HepG2 (cell line): ENCODE measurements around the gene NDUFV1. TPM values are rescaled to one million over a fixed set of nuclear protein-coding genes. Genes with fewer than 3 reads are reported as not detected.
A peak's percentile ranks its signal among the peaks of the same experiment; 100 is the strongest.

Experiments
- ETV6 ChIP-seq: sonication (generic); formaldehyde crosslinking; conservative IDR thresholded peaks from 2 replicates; pipeline ENCODE4 v1.4.0; 2020; ENCODE audit warnings: missing genetic modification reagents
- ISX ChIP-seq: sonication (generic); formaldehyde crosslinking; conservative IDR thresholded peaks from 2 replicates; pipeline ENCODE4 v1.5.0; 2020; ENCODE audit warnings: missing genetic modification reagents
- NFRKB ChIP-seq: fragments of 450-650 bp; IDR thresholded peaks from 2 replicates; pipeline ENCODE4 v1.6.1; 2017
- NFYC ChIP-seq: IDR thresholded peaks from 2 replicates; pipeline ENCODE4 v1.6.1; 2016; ENCODE audit warnings: missing genetic modification reagents, missing compliant biosample characterization
- NR2C2 ChIP-seq: sonication (generic); formaldehyde crosslinking; IDR thresholded peaks from 2 replicates; pipeline ENCODE4 v1.4.0; 2020; ENCODE audit warnings: missing genetic modification reagents, mild to moderate bottlenecking, moderate library complexity, borderline replicate concordance
- PAXIP1 ChIP-seq: sonication (generic); formaldehyde crosslinking; conservative IDR thresholded peaks from 2 replicates; pipeline ENCODE4 v1.4.0; 2020; ENCODE audit warnings: mild to moderate bottlenecking, missing genetic modification reagents, moderate library complexity
- SPEN ChIP-seq: sonication (generic); formaldehyde crosslinking; IDR thresholded peaks from 2 replicates; pipeline ENCODE4 v1.5.1; 2020; ENCODE audit warnings: low read depth, mild to moderate bottlenecking, missing genetic modification reagents
- ZNF281 ChIP-seq: sonication (generic); formaldehyde crosslinking; IDR thresholded peaks from 2 replicates; pipeline ENCODE4 v1.4.0; 2020; ENCODE audit warnings: missing genetic modification reagents, borderline replicate concordance
- ZNF530 ChIP-seq: sonication (generic); formaldehyde crosslinking; IDR thresholded peaks from 2 replicates; pipeline ENCODE4 v1.5.0; 2020; ENCODE audit warnings: low read depth, mild to moderate bottlenecking, missing genetic modification reagents
- ZNF556 ChIP-seq: sonication (generic); formaldehyde crosslinking; IDR thresholded peaks from 2 replicates; pipeline ENCODE4 v1.4.0; 2020; ENCODE audit warnings: mild to moderate bottlenecking, missing genetic modification reagents, borderline replicate concordance
- ZNF772 ChIP-seq: sonication (generic); formaldehyde crosslinking; IDR thresholded peaks from 2 replicates; pipeline ENCODE4 v1.5.0; 2020; ENCODE audit warnings: mild to moderate bottlenecking, missing genetic modification reagents
- ZSCAN29 ChIP-seq: sonication (generic); formaldehyde crosslinking; conservative IDR thresholded peaks from 2 replicates; pipeline ENCODE4 v1.4.0; 2020; ENCODE audit warnings: mild to moderate bottlenecking, missing genetic modification reagents
- polyA plus RNA-seq, 8 experiments: library from polyadenylated mRNA; depleted of rRNA in 3 of 8; stranded (reverse) in 7 of 8; unstranded in 1 of 8; fragments of >200 nt; fragmentation: Illumina TruSeq in 4 of 8; extraction: Trizol in 4 of 8; gene quantifications; 2 replicates each; pipeline versions ENCODE4 v1.2.1 to v1.2.3, GENCODE V29; 2011 to 2016; ENCODE audit warnings: low read depth in 4 of 8, missing spikeins in 1 of 8, mixed read lengths in 1 of 8; ENCODE audit not compliant: insufficient read depth in 1 of 8
- total RNA-seq, 5 experiments: library from RNA; depleted of rRNA; stranded (reverse); fragments of >200 nt; fragmentation: Illumina TruSeq; extraction: Trizol; gene quantifications; 2 replicates each; pipeline ENCODE4 v1.2.3, GENCODE V29; 2016; ENCODE audit warnings: low read depth in 1 of 5
- TF ChIP-seq, protein P1 (sequence below): sonication (generic); formaldehyde crosslinking; IDR thresholded peaks from 2 replicates; pipeline ENCODE4 v1.4.0; 2020; ENCODE audit warnings: missing genetic modification reagents
- TF ChIP-seq, protein P2 (sequence below): sonication (generic); formaldehyde crosslinking; IDR thresholded peaks from 2 replicates; pipeline ENCODE4 v1.5.1; 2020; ENCODE audit warnings: missing genetic modification reagents, mild to moderate bottlenecking, borderline replicate concordance
- TF ChIP-seq, protein P3 (sequence below): sonication (generic); formaldehyde crosslinking; IDR thresholded peaks from 2 replicates; pipeline ENCODE4 v1.4.0; 2020; ENCODE audit warnings: mild to moderate bottlenecking, low read depth, missing genetic modification reagents
- TF ChIP-seq, protein P4 (sequence below): IDR thresholded peaks from 2 replicates; pipeline ENCODE4 v1.6.1; 2012; ENCODE audit warnings: inconsistent platforms

NDUFV1 gene
- total and polyA plus RNA-seq, 2 of the 13 experiments (the other 11 are each of a cell fraction or from before 2014, with no cell fraction given): 88.9 to 137 TPM

- TF ChIP-seq, protein P1, sequence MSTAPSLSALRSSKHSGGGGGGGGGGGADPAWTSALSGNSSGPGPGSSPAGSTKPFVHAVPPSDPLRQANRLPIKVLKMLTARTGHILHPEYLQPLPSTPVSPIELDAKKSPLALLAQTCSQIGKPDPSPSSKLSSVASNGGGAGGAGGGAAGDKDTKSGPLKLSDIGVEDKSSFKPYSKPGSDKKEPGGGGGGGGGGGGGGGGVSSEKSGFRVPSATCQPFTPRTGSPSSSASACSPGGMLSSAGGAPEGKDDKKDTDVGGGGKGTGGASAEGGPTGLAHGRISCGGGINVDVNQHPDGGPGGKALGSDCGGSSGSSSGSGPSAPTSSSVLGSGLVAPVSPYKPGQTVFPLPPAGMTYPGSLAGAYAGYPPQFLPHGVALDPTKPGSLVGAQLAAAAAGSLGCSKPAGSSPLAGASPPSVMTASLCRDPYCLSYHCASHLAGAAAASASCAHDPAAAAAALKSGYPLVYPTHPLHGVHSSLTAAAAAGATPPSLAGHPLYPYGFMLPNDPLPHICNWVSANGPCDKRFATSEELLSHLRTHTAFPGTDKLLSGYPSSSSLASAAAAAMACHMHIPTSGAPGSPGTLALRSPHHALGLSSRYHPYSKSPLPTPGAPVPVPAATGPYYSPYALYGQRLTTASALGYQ: no peak
- peak; percentile 74 for TF ChIP-seq NR2C2
- TF ChIP-seq ZNF772: no peak
- no peak for TF ChIP-seq ZNF556 (CRISPR knock-in tag)
- no peak for TF ChIP-seq ISX (CRISPR knock-in tag)
- TF ChIP-seq, protein P2, sequence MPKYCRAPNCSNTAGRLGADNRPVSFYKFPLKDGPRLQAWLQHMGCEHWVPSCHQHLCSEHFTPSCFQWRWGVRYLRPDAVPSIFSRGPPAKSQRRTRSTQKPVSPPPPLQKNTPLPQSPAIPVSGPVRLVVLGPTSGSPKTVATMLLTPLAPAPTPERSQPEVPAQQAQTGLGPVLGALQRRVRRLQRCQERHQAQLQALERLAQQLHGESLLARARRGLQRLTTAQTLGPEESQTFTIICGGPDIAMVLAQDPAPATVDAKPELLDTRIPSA (CRISPR knock-in tag): no peak
- TF ChIP-seq SPEN (CRISPR knock-in tag): no peak
- TF ChIP-seq ZNF281 (CRISPR knock-in tag): peak; percentile 56; the same call in 1 of the 2 replicates
- TF ChIP-seq PAXIP1 (CRISPR knock-in tag): peak; percentile 84
- TF ChIP-seq ZNF530 (CRISPR knock-in tag): no peak
- no peak for TF ChIP-seq NFYC
- TF ChIP-seq ETV6 (CRISPR knock-in tag): no peak
- TF ChIP-seq, protein P3, sequence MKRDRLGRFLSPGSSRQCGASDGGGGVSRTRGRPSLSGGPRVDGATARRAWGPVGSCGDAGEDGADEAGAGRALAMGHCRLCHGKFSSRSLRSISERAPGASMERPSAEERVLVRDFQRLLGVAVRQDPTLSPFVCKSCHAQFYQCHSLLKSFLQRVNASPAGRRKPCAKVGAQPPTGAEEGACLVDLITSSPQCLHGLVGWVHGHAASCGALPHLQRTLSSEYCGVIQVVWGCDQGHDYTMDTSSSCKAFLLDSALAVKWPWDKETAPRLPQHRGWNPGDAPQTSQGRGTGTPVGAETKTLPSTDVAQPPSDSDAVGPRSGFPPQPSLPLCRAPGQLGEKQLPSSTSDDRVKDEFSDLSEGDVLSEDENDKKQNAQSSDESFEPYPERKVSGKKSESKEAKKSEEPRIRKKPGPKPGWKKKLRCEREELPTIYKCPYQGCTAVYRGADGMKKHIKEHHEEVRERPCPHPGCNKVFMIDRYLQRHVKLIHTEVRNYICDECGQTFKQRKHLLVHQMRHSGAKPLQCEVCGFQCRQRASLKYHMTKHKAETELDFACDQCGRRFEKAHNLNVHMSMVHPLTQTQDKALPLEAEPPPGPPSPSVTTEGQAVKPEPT (CRISPR knock-in tag): no peak
- no peak for TF ChIP-seq ZSCAN29 (CRISPR knock-in tag)
- TF ChIP-seq, protein P4, sequence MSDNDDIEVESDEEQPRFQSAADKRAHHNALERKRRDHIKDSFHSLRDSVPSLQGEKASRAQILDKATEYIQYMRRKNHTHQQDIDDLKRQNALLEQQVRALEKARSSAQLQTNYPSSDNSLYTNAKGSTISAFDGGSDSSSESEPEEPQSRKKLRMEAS: 0 out of 2 replicates have a peak, but pooled peaks have one; percentile 48
- TF ChIP-seq NFRKB: no peak
These were observed 10.7 kb downstream of the NDUFV1 start (continued) for GRCh38 chr11:67617243-67617953.
